Effector memory CD4-positive, alpha-beta T cell (primary cell): ENCODE results near the gene CNGB1.

ENCODE experiments used
- DNase-seq, 3 donors: peaks; one replicate each; pipeline ENCODE4 v3.0.0-alpha.2; 2020
- H3K27ac ChIP-seq: 2 replicates; pipeline ENCODE4 v1.7.0; 2013; ENCODE audit warnings: mild to moderate bottlenecking, low read length, moderate library complexity; ENCODE audit not compliant: insufficient read depth, poor library complexity, severe bottlenecking
- H3K27me3 ChIP-seq: replicated peaks from 2 replicates; pipeline ENCODE4 v1.7.0; 2013; ENCODE audit warnings: mild to moderate bottlenecking, low read length; ENCODE audit not compliant: insufficient read depth, control insufficient read depth, poor library complexity, severe bottlenecking
- H3K36me3 ChIP-seq: 2 replicates; pipeline ENCODE4 v1.7.0; 2013; ENCODE audit warnings: mild to moderate bottlenecking, low read length, moderate library complexity; ENCODE audit not compliant: control insufficient read depth, insufficient read depth
- H3K4me1 ChIP-seq: 2 replicates; pipeline ENCODE4 v1.7.0; 2013; ENCODE audit warnings: low read length, mild to moderate bottlenecking; ENCODE audit not compliant: control insufficient read depth, insufficient read depth, poor library complexity, severe bottlenecking
- H3K4me3 ChIP-seq: 2 replicates; pipeline ENCODE4 v1.7.0; 2013; ENCODE audit warnings: low read length, low read depth, mild to moderate bottlenecking; ENCODE audit not compliant: insufficient read depth, poor library complexity, severe bottlenecking
- H3K9me3 ChIP-seq: 2 replicates; pipeline ENCODE4 v1.7.0; 2013; ENCODE audit warnings: mild to moderate bottlenecking, low read length, moderate library complexity; ENCODE audit not compliant: control insufficient read depth

The CNGB1 gene

DNA sequence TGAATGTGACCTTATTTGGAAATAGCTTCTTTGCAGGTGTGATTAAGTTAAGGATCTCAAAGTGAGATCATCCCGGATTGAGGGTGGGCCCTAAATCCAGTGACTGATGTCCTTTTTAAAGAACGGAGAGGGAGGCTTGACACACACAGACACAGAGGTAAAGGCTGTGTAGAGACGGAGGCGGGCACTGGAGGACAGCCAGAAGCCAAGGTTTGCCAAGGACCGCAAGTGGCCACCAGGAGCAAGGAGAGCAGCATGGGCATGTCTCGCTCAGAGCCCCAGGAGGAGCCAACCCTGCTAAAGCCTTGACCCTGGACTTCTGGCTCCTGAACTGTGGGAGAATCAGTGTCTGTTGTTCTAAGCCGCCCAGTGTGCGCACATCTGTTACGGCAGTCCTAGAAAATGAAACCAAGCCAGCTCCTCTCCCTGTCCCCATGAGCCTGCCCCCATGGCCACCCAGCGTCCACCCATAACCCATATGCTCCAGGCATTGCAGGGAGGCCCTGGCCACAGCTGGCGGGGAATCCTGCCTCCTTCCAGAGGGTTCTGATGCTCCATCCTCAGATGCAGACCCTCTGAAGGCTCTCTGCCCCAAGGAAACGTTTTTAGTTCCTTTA is 15.2 kb downstream of the CNGB1 start:
- Histone ChIP-seq H3K27me3 (peaks cover under 1% of the 10 kb centered on the region), H3K9me3 (no peaks in the 10 kb centered on the region), H3K27ac (no peak overlapping the region), H3K4me3 (no peak overlapping the region), H3K4me1 (no peaks in the 10 kb centered on the region), H3K36me3 (no peaks in the 10 kb centered on the region)
- DNase-seq = no peak

DNA sequence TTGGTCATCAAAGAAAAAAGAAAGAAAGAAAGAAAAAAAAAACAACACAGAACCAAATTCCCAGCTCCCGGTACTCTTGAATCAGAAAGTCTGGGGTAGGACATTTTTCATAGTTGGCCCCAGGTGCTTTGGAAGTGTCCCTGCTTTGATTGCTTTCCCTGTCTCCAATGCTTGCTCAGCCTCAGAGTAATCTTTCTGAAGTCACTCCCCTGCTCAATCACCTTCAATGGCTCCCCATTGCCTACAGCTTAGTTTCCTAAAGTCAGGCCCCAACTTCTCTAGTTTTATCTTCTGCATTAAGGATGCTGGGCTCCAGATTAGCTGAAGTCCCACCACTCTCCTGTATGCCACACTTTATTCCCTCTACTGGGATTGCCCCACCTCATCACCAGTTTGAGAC is 17.1 kb downstream of the CNGB1 start:
- Histone ChIP-seq H3K27me3 (peaks cover 3% of the 10 kb centered on the region), H3K27ac (no peak overlapping the region), H3K4me3 (no peak overlapping the region), H3K36me3 (no peaks in the 10 kb centered on the region), H3K4me1 (no peaks in the 10 kb centered on the region), H3K9me3 (no peaks in the 10 kb centered on the region)
- no peak for DNase-seq

DNA sequence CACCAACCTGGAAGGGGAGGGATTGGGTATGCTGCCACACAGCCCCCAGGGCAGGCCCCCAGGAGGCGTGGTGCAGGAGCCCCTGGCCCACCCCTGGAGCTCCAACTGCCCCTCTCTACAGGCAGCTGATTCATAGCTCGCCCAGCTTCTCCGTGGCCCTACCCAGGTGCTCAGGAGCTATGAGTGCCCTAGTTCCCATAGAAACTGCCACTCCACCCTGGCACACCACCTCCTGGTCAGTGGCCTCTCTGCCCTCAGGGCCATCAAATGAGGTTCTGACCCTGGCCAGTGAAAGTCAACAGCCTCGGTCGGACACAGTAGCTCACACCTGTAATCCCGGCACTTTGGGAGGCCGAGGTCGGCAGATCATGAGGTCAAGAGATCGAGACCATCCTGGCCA is 18.0 kb downstream of the CNGB1 start:
- Histone ChIP-seq H3K36me3 (no peaks in the 10 kb centered on the region), H3K9me3 (no peaks in the 10 kb centered on the region), H3K4me3 (no peak overlapping the region), H3K4me1 (no peaks in the 10 kb centered on the region), H3K27me3 (peaks cover 3% of the 10 kb centered on the region), H3K27ac (no peak overlapping the region)
- DNase-seq = no peak

DNA sequence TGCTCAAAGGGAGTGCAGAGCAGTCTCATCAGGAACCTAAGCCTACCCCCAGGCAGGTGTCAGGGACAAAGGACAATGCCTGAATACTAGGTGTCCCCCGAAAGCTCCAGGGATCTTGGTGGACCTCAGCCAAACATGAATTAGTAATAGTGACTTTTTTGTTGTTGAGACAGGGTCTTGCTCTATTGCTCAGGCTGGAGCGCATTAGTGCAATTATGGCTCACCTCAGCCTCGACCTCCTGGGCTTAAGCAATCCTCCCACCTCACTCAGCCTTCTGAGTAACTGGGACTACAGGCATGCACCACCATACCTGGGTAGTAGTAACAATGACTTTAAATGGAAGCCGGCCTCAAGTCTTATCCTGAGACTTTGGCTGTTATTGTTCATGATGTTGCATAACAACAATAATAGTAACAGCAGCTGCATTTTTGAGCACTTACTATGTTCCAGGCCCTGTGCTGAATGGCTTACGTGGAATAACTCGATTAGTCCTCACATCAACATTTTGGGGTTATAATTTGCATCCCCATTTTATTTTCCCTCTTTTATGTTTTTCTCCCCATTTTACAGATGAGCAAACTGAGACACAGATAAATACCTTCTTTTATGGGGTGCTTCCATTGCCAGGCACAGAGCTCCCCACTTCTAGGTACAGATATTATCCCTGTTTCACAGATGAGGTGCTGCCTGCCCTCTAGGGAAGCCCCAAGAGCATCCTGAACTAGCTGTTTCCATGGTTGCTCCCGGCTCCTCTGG is 19.5 kb downstream of the CNGB1 start:
- no peaks in the 10 kb centered on the region for H3K9me3 ChIP-seq
- H3K4me3 ChIP-seq = no peak overlapping the region
- peaks cover 3% of the 10 kb centered on the region for H3K27me3 ChIP-seq
- DNase-seq = no peak
- no peaks in the 10 kb centered on the region for H3K4me1 ChIP-seq
- no peaks in the 10 kb centered on the region for H3K36me3 ChIP-seq
- H3K27ac ChIP-seq = no peak overlapping the region

DNA sequence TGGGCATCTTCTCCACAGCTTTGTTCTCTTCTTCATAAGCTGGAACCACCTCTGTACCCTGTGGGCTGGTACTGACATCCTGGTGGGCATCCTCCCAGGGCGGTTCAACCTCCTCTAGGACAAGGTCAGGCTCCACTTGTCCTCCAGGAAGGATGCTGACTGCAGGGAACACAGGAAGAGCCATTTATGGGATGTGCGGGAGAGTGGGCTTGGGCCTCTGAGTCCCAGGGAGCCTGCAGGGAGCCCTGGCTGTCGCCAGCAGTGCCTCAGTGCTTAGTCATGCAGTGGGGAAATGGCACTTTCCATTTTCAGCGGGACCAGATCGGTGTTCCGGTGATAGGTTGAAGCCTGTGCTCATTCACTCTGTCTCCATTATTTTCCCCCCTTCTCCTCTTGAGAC is 20.5 kb downstream of the CNGB1 start:
- peaks cover 3% of the 10 kb centered on the region for H3K27me3 ChIP-seq
- H3K4me1 ChIP-seq = no peaks in the 10 kb centered on the region
- no peak overlapping the region for H3K27ac ChIP-seq
- H3K9me3 ChIP-seq = no peaks in the 10 kb centered on the region
- no peak overlapping the region for H3K4me3 ChIP-seq
- DNase-seq = no peak
- no peaks in the 10 kb centered on the region for H3K36me3 ChIP-seq

DNA sequence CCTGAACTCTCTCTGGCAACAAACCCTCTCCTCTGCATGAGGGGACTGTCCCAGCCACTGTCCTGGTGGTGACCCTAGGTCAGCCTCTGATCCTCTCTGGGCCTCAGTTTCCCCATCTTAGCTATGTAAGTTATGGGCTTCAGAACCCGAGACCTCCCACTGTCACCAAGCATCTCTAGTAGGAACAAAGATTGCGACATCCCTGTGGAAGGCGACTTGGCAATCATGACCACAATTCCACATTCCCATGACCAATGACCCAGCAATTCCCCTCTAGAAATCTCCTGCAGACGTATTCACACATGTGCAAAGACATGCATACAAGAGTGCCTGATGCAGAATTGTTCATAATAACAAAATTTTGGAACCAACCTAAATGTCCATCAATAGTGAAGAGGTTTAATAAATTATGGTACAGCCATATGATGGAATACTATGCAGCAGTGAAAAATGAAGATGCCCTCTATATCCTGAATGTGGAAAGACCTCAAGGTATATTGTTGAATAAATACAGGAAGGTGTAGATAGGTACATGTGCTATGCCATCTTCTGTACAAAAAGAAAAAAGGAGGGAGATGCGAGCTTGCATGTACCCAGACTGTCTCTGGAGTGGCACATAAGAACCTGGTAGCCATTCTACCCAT is 21.2 kb downstream of the CNGB1 start:
- Histone ChIP-seq H3K9me3 (no peaks in the 10 kb centered on the region), H3K36me3 (no peaks in the 10 kb centered on the region), H3K27ac (no peak overlapping the region), H3K27me3 (peaks cover 3% of the 10 kb centered on the region), H3K4me3 (no peak overlapping the region), H3K4me1 (no peaks in the 10 kb centered on the region)
- no peak for DNase-seq

DNA sequence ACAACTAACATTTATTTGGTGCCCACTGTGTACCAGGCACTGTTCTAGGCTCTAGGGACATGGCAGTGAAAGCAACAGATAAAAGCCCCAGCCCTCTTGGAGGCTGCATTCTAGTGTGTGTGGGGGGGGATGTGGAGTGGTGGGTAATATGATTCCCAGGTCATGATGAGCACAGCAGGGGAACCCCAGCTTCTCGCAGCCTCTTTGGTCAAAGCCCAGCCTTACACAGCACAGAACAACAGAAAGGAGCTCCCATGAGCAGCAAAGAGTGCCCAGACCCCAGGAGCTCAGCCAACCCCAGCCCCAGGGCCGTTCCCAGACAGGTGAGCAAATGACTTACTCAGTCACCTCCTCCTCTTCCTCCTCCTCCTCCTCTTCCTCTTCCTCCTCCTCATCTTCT is 21.9 kb downstream of the CNGB1 start:
- DNase-seq = no peak
- no peaks in the 10 kb centered on the region for H3K9me3 ChIP-seq
- H3K27me3 ChIP-seq = peaks cover 3% of the 10 kb centered on the region
- H3K36me3 ChIP-seq = no peaks in the 10 kb centered on the region
- no peak overlapping the region for H3K4me3 ChIP-seq
- H3K4me1 ChIP-seq = no peaks in the 10 kb centered on the region
- H3K27ac ChIP-seq = no peak overlapping the region

DNA sequence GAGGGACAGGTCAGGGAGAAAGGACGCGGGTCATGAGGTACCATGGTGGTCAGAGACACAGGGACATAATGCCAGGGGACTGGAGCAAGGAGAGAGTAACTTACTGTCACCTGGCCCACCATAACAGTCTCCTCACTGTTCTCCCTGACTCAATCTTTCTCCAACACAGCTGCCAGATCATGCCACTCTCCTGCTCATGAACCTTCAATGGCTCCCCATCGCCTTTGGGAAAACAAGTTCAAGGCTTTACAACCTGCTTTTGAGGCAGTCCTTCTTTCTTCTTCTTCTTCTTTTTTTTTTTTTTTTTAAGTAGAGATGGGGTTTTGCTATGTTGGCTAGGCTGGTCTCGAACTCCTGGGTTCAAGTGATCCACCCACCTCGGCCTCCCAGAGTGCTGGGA is 22.9 kb downstream of the CNGB1 start:
- DNase-seq = no peak
- Histone ChIP-seq H3K27ac (no peak overlapping the region), H3K36me3 (no peaks in the 10 kb centered on the region), H3K9me3 (no peaks in the 10 kb centered on the region), H3K4me3 (no peak overlapping the region), H3K4me1 (no peaks in the 10 kb centered on the region), H3K27me3 (peaks cover 3% of the 10 kb centered on the region)

DNA sequence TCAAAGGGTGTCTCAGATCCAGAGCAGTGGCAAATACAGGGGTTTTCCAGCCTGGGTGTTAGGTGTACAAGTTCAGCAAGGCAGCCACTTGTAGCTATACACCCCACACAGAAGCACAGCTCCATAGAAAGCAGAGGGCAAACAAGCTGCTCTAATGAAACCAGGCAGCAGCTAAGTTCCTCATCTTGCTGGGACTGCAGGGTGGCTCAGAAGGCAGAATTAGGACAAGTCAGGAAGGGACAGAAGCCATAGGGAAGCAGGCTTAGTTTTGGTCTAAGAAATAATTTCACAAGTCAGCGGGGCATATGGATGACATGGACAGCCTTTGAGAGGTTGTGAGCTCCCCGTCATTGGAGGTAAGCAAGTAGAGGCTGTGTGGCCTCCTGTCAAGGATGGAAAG is 23.7 kb downstream of the CNGB1 start:
- H3K9me3 ChIP-seq = no peaks in the 10 kb centered on the region
- H3K36me3 ChIP-seq = no peaks in the 10 kb centered on the region
- DNase-seq = no peak
- H3K27me3 ChIP-seq = peaks cover 3% of the 10 kb centered on the region
- no peaks in the 10 kb centered on the region for H3K4me1 ChIP-seq
- no peak overlapping the region for H3K4me3 ChIP-seq
- H3K27ac ChIP-seq = no peak overlapping the region

DNA sequence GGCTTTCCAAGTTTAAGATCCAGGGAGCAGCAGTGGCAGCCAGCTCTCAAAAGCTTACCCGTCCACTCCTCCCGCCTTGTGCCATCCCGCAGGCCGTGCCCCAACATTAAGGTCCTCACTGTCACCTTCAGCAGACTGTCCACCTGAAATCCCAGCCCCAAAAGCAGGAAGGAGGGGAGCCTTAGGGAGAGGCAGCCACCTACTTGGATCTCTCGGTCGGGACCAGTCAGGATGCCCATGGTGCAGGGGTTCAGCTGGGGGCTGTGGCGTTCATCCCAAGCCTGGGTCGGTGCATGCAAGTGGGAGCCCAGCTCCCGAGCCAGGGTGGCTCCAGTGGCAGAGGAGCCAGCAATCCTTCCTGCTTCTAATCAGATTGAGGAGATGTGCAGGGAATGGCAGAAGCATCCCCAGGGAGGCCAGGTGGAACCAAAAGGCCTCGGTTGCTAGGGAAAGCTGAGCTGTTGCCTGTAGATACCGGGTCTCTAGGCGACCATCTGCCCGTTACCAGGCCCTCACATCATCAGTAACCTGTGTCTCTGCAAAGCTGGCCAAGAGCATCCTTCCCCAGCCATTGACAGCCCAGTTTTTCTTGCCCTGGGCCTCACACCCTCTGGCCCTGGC is 24.6 kb downstream of the CNGB1 start:
- Histone ChIP-seq H3K9me3 (no peaks in the 10 kb centered on the region), H3K27me3 (peaks cover 3% of the 10 kb centered on the region), H3K4me1 (no peaks in the 10 kb centered on the region), H3K27ac (no peak overlapping the region), H3K4me3 (no peak overlapping the region), H3K36me3 (no peaks in the 10 kb centered on the region)
- DNase-seq = no peak
